Stimulated activated CD4-positive, alpha-beta T cell treated with anti-CD3 and anti-CD28 coated beads, Interleukin-15, amount 100 ng/mL, for 1 hour (primary cell): ENCODE data around the gene TEX261.

ENCODE experiments used
- DNase-seq, 2 donors: peaks; one replicate each; pipeline ENCODE4 v3.0.0-alpha.2; 2020; ENCODE audit warnings: low read depth in 1 of 2, low spot score in 1 of 2

TEX261 gene

DNA sequence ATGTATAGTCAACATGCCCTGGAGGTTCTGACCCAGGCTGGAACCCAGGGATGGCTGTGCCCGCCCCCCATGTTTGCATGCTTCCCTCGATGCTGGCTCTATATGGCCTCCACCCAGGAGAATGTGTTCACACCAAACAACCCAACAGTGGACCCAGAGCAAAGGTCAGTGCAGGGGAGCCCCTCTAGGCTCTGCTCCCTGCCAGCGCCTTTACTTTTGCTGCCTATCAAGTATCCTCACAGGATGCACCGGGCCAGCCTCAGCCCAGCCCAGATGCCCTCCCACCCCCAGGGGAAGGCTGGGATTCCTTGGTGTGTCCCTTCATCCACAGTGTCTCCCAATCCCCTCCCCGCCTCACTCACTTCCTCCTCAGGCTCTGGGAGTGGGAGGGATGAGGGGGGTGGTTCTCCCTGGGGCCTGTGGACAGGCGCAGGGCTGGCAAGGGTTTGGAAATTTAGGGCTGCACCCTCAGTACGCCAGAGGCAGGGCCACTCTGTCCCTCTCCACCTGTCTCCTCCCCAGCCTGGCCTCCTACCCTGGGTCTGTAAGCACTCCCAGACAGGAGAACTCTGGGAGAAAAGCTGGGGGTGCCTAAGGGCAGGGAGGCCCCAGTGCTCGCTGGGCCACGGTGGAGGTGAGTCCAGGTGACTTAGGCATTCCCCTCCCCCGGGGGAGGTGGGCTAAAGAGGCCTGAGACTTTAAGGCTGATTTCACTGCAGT is 56.6 kb downstream of the TEX261 start:
- DNase-seq = no peak

DNA sequence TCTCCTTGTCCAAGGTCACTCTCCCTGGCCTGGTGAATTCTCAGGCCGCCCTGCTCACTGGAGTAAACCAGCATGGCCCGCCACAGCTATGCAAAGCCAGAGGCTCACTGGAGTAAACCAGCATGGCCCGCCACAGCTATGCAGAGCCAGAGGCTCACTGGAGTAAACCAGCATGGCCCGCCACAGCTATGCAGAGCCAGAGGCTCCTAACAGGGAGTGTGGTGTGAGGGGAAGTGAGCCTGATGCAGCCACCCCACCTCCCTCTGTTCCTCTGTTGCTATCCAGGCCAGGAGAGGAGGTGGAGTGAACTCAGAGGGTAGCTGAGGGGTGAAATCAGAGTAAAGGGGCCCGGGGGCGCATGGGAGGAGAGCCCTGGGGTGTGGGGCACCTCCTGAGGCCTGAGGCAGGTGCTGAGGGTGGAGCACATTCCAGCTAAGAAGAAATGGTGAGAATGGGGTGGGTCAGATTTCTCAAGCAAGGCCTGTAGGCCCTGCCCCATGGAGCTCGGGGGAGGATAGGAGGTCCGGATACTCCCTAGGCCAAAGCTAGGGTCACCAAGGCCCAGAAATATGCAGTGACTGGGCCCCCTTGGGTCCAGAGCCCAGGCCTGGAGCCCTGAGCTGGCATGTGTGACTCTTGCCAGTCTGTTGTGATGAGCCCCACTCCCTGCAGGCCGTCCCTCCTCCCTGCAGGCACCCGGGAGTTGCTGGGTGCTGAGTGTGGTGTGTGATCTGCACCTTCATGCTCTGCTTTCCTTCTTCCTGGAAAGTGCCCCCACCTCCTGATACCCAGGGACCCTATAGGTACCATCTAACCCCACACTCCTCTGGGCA is 57.5 kb downstream of the TEX261 start:
- no peak for DNase-seq

- DNase-seq = no peak
Observed at GRCh38 chr2:70936165-70936978, 58.3 kb downstream of the TEX261 start.
